ENCODE results near the gene NOL11.
"Not testable (repeated sequence)": the region's sequence is repeated elsewhere in the genome, so short reads cannot be mapped to it uniquely, and the experiment has no call there.

The NOL11 gene

GRCh38 chr17:67717624-67718324, at the start of gene NOL11:
NOL11 (plus strand) TSS chr17:67717936; CDS start chr17:67717948, 12 bp downstream.
- peak; percentile 88 for DNase-seq

DNA sequence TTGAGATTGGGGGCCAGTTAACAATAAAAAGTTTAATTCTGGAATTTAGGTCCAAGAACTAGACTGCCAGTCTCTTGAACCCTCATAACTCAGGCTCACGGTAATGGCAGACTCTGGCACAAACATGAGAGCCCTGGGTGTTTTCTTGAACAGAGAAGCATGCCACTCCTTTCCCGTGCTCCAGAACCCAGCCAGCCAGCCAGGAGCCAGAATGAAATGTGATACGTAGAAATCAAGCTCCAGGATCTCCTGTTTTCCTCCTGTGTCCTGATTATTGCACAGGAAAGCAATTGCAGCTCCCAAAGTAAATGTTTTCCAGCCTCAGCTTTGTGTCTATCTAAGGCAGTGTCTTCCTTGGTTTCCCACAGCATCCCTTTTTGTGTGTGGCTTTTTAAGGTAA, 46.2 kb upstream of the NOL11 start:
- DNase-seq: peak; percentile 88

GRCh38 chr17:67672592-67673335, 45.0 kb upstream of the NOL11 start:
- DNase-seq: peak; percentile 82

- DNase-seq: no peak
Measured at GRCh38 chr17:67675481-67675880, 42.3 kb upstream of the NOL11 start.

DNA sequence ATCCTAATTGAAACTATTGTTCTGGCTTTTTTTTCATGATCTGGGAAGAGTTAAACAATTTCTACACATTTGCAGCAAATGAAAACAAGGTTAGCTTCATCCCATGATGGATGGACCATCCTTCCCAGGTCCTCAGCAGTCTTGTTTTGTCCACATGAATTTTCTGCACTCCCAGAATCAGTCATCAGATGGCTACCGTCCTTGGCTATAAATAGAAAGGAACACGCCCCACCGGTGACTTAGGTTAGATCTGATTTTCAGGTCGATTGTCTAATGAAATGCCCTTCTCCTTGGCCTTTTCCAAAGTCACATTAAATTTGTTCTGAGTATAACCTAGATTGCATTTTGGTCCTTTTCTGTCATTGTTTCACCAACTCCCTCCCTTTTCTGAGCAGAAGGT, 41.4 kb upstream of the NOL11 start:
- DNase-seq: no peak

- no peak for DNase-seq
Measured at GRCh38 chr17:67678414-67678813, 39.3 kb upstream of the NOL11 start.

- DNase-seq: no peak
Measured at GRCh38 chr17:67679225-67679624, 38.5 kb upstream of the NOL11 start.

- DNase-seq: no peak
Measured at GRCh38 chr17:67679721-67680120, 38.0 kb upstream of the NOL11 start.

GRCh38 chr17:67680445-67681224, 37.1 kb upstream of the NOL11 start:
- DNase-seq: no peak

- no peak for DNase-seq
Measured at GRCh38 chr17:67682196-67682595, 35.5 kb upstream of the NOL11 start.

- DNase-seq: no peak
Measured at GRCh38 chr17:67685351-67685750, 32.4 kb upstream of the NOL11 start.

GRCh38 chr17:67686241-67686640, 31.5 kb upstream of the NOL11 start:
- DNase-seq: no peak

DNA sequence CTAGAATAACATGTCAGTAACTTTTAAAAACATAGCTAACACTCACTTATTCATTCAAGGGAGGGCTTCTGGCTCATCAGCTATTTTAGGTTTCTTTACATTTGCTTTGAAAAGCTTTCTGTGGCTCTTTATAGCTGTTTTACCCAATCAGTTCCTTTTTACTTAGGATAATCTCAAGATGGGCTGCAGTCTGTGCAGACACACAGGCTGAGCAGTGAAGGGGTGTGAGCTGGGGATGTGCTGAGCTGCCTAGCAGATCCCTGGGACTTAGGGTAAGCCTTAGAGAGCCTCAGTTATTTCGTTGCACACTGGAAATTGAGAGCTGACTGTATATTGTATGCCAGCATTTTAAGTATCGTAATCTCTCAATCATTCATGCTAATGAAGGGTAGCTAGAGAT, 30.2 kb upstream of the NOL11 start:
- no peak for DNase-seq

GRCh38 chr17:67689534-67690177, 28.1 kb upstream of the NOL11 start:
- peak; percentile 77 for DNase-seq

DNA sequence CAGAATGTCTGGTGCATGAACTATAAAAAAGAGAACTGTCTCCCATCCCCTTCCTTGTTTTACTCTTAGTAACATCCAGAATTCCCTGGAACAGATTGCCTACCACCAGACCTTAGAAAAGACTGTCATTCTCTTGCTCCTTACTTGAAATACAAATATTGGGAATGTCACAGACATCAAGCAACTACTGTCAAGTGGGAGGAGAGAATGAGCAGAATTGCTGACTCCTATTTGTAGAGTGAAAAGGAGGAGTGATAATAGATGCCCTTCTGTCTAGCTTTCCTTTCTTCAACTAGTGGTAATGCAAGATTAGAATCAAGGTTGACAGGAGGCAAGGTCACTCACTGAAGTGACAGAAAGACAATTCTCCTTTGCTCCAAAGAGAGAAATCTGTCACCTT, 23.9 kb upstream of the NOL11 start:
- no peak for DNase-seq

DNA sequence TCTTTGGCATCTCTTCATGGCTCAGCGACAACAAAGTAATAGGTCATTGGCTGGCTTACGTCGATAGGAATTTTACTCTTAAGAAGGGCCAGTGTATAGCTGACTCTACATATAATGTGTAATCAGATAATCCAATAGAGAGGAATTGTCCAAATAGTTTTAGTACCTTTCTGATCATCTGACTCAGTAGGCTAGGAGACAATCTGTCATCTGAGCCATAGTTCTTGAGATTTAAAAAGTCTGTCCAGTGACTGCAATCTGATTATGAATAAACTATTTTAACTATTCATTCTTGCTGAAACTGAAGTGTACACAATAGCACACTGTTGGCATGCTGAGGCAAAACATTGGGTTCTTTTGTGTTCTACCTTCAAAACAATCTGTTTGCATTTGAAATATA, 21.4 kb upstream of the NOL11 start:
- DNase-seq: no peak

DNA sequence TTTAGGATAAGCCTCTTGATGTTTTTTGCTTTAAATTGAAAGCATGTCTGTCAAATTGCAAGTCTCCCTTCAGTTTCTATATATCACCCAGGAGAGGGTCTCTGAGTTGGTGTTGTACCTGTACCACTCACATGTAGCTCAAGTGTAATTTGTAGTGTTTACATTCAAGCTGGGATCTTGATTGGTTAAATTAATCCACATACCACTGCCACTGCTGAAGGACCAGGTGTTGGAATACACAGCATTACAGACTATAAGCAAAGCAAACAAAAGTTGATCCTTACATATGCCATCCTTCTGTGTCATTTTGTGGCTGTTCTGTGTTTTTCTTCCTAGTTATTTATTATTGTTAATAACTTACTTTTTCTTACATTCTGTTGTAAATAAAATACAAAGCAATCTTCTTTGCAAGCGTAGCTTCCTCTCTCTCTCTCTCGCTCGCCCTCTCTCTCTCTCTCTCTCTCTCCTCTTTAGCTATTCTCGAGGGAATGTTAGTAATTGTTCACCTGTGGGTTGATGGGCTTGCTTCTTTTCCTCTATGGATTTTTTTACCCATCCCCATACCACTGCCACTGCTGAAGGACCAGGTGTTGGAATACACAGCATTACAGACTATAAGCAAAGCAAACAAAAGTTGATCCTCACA, 20.8 kb upstream of the NOL11 start:
- no peak for DNase-seq

DNA sequence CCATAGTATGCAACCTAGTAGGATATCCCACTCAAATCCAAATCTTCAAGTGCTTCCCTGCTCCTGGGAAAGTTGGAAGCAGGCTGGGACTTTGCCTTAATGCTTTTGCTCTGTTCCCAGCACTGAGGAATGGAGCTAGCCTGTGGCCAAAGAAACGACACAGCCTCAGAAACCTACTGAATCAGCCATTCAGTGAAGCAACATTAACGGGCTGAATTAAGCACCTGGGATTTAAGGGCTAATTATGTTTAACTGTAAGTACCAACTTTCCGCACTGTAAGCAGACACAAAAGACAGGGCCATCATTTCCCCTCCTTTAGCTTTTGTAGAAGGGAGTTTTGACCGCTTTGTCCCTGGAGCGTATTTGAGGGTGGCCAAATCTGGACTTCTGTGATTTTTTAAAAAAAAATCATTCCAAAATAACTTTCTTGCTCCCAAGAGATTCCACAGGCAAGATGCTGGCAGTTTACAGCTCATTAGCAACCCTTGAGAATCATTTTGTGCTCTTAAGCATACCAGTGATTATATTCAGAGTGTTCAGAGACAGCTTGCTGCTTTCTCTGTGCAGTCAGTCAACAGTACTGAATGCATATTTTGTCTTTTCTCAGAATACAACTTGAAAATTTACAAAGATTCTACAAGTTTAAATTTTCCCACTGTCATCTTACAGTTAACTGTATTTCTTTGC, 17.6 kb upstream of the NOL11 start:
- no peak for DNase-seq

DNA sequence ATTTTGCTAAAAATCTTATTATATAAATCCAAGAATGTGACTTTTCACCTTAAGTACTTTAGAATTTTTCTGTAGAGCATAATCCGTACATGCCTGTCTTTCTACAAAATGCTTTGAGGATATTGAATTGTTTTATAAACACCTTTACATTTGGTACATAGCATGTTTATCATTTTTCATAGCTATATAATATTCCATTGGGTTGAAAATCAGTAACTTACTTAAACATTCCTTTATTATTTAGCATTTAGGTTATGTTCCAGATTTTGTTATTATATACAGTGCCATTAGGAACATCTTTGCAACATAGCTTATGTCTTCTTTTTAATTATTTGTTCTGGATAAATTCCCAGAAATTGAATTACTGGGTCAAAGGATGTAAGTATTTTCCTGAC, 17.0 kb upstream of the NOL11 start:
- no peak for DNase-seq

GRCh38 chr17:67702861-67703260, 14.9 kb upstream of the NOL11 start:
- not testable (repeated sequence) for DNase-seq

DNA sequence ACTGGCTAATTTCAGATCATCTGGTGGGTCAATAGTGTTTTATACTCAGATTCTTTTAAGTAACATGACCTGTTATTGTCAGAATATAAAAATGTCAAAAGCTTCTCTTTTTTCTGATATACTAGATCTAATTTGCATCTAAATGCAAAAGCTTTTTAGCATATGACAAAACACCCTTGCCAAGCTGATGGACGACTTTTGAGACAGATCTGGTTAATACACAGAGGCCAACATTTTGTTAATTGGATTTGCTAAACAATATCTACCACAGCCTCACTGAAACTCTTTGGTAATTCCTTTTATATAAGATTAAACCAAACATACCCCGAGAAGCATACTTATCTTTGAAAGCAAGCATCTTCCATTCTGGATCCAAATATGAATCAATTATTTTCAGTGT, 10.3 kb upstream of the NOL11 start:
- DNase-seq: no peak

DNA sequence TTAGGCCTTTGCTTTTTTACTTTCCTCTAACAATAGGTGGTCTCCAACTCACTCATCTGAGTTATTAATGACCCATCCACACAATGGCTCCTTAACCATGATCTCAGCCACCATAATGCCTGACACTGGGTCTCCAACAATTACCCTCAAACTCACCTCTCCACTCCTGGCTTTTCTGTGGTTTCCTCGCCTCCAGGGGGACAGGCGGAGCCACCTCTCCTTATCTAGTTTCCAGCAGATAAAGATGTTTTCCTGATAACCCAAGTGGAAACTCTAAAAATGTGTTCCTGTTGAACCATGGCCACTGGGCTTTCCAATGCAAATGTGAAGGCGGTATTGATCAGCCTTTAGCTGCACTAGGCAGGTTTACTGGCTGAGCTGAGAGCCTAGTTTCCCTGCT, 9.4 kb upstream of the NOL11 start:
- DNase-seq: no peak
